Measurements from ENCODE around the gene CACNA1I. TPM values are rescaled to one million over a fixed set of nuclear protein-coding genes. Genes with fewer than 3 reads are reported as not detected.

CACNA1I gene
- total and polyA plus RNA-seq, 4 donors: 0.16 to 0.33 TPM; not detected in 2

- H3K27me3 ChIP-seq (ENCODE audit: control insufficient read depth in 1 of 2, insufficient read depth in 2 of 2, low read length in 1 of 2): no peaks in the 10 kb centered on the region
- 85% methylated on average over 18 of the region's 18 CpGs for WGBS, 2 donors
Observed at GRCh38 chr22:39681038-39681861, 110.7 kb downstream of the CACNA1I start.

GRCh38 chr22:39682994-39683393, 112.4 kb downstream of the CACNA1I start:
- Histone ChIP-seq H3K9me3 (ENCODE audit: control insufficient read depth, low read length) (no peaks in the 10 kb centered on the region), H3K4me1 (ENCODE audit: control insufficient read depth in 1 of 2, insufficient read depth in 2 of 2, low read length in 2 of 2) (no peaks in the 10 kb centered on the region), H3K4me3 (ENCODE audit: low read length in 2 of 2) (no peak overlapping the region), H3K27ac (ENCODE audit: low read depth in 1 of 2, low read length in 2 of 2) (no peak overlapping the region), H3K36me3 (ENCODE audit: control insufficient read depth in 1 of 2, insufficient read depth in 2 of 2, low read length in 1 of 2) (no peaks in the 10 kb centered on the region), H3K27me3 (ENCODE audit: control insufficient read depth in 1 of 2, insufficient read depth in 2 of 2, low read length in 1 of 2) (no peaks in the 10 kb centered on the region)
- no peak for ATAC-seq (ENCODE audit: low FRiP score)
- intact Hi-C loops (cut with DNase I): no loop called here
- WGBS, 2 donors: 84 to 90% methylated on average over 4 of the region's 4 CpGs
- DNase-seq: no peak

More at GRCh38 chr22:39681038-39681861, 110.7 kb downstream of the CACNA1I start:
- Histone ChIP-seq H3K27ac (ENCODE audit: low read depth in 1 of 2, low read length in 2 of 2) (no peak overlapping the region), H3K4me1 (ENCODE audit: control insufficient read depth in 1 of 2, insufficient read depth in 2 of 2, low read length in 2 of 2) (no peaks in the 10 kb centered on the region), H3K9me3 (ENCODE audit: control insufficient read depth, low read length) (no peaks in the 10 kb centered on the region), H3K4me3 (ENCODE audit: low read length in 2 of 2) (no peak overlapping the region), H3K36me3 (ENCODE audit: control insufficient read depth in 1 of 2, insufficient read depth in 2 of 2, low read length in 1 of 2) (no peaks in the 10 kb centered on the region)
- ATAC-seq (ENCODE audit: low FRiP score) (no peak), DNase-seq (no peak)
- intact Hi-C loops (cut with DNase I): no loop called here

- H3K27ac ChIP-seq (ENCODE audit: low read depth in 1 of 2, low read length in 2 of 2): no peak overlapping the region
- DNase-seq (no peak), ATAC-seq (ENCODE audit: low FRiP score) (no peak)
- no peaks in the 10 kb centered on the region for H3K27me3 ChIP-seq (ENCODE audit: control insufficient read depth in 1 of 2, insufficient read depth in 2 of 2, low read length in 1 of 2)
- H3K4me3 ChIP-seq (ENCODE audit: low read length in 2 of 2): no peak overlapping the region
- intact Hi-C loops (cut with DNase I): no loop called here
- WGBS, 2 donors: 92 to 95% methylated on average over 5 of the region's 5 CpGs
- no peaks in the 10 kb centered on the region for H3K4me1 ChIP-seq (ENCODE audit: control insufficient read depth in 1 of 2, insufficient read depth in 2 of 2, low read length in 2 of 2)
- no peaks in the 10 kb centered on the region for H3K36me3 ChIP-seq (ENCODE audit: control insufficient read depth in 1 of 2, insufficient read depth in 2 of 2, low read length in 1 of 2)
- H3K9me3 ChIP-seq (ENCODE audit: control insufficient read depth, low read length): no peaks in the 10 kb centered on the region
Observed at GRCh38 chr22:39683639-39684038, 113.1 kb downstream of the CACNA1I start.

- no peaks in the 10 kb centered on the region for H3K4me1 ChIP-seq (ENCODE audit: control insufficient read depth in 1 of 2, insufficient read depth in 2 of 2, low read length in 2 of 2)
- no peak overlapping the region for H3K27ac ChIP-seq (ENCODE audit: low read depth in 1 of 2, low read length in 2 of 2)
- no peaks in the 10 kb centered on the region for H3K27me3 ChIP-seq (ENCODE audit: control insufficient read depth in 1 of 2, insufficient read depth in 2 of 2, low read length in 1 of 2)
- intact Hi-C loops (cut with DNase I): no loop called here
- no peaks in the 10 kb centered on the region for H3K9me3 ChIP-seq (ENCODE audit: control insufficient read depth, low read length)
- DNase-seq (no peak), ATAC-seq (ENCODE audit: low FRiP score) (no peak)
- no peak overlapping the region for H3K4me3 ChIP-seq (ENCODE audit: low read length in 2 of 2)
- no peaks in the 10 kb centered on the region for H3K36me3 ChIP-seq (ENCODE audit: control insufficient read depth in 1 of 2, insufficient read depth in 2 of 2, low read length in 1 of 2)
- WGBS, 2 donors: 59 to 71% methylated on average over 11 to 12 of the region's 12 CpGs
Observed at GRCh38 chr22:39684702-39685281, 114.2 kb downstream of the CACNA1I start.

GRCh38 chr22:39685336-39686177, 115.0 kb downstream of the CACNA1I start:
- Histone ChIP-seq H3K27ac (ENCODE audit: low read depth in 1 of 2, low read length in 2 of 2) (no peak overlapping the region), H3K9me3 (ENCODE audit: control insufficient read depth, low read length) (no peaks in the 10 kb centered on the region), H3K4me3 (ENCODE audit: low read length in 2 of 2) (no peak overlapping the region), H3K27me3 (ENCODE audit: control insufficient read depth in 1 of 2, insufficient read depth in 2 of 2, low read length in 1 of 2) (no peaks in the 10 kb centered on the region), H3K4me1 (ENCODE audit: control insufficient read depth in 1 of 2, insufficient read depth in 2 of 2, low read length in 2 of 2) (no peaks in the 10 kb centered on the region), H3K36me3 (ENCODE audit: control insufficient read depth in 1 of 2, insufficient read depth in 2 of 2, low read length in 1 of 2) (no peaks in the 10 kb centered on the region)
- 6 to 7% methylated on average over 63 to 77 of the region's 77 CpGs for WGBS, 2 donors
- DNase-seq (no peak), ATAC-seq (ENCODE audit: low FRiP score) (no peak)
- intact Hi-C loops (cut with DNase I): no loop called here

- Histone ChIP-seq H3K4me1 (ENCODE audit: control insufficient read depth in 1 of 2, insufficient read depth in 2 of 2, low read length in 2 of 2) (no peaks in the 10 kb centered on the region), H3K27me3 (ENCODE audit: control insufficient read depth in 1 of 2, insufficient read depth in 2 of 2, low read length in 1 of 2) (no peaks in the 10 kb centered on the region), H3K27ac (ENCODE audit: low read depth in 1 of 2, low read length in 2 of 2) (no peak overlapping the region), H3K4me3 (ENCODE audit: low read length in 2 of 2) (no peak overlapping the region), H3K36me3 (ENCODE audit: control insufficient read depth in 1 of 2, insufficient read depth in 2 of 2, low read length in 1 of 2) (no peaks in the 10 kb centered on the region), H3K9me3 (ENCODE audit: control insufficient read depth, low read length) (no peaks in the 10 kb centered on the region)
- no peak for DNase-seq
- intact Hi-C loops (cut with DNase I): no loop called here
- ATAC-seq (ENCODE audit: low FRiP score): no peak
- 38 to 42% methylated on average over 31 to 39 of the region's 39 CpGs for WGBS, 2 donors
Observed at GRCh38 chr22:39686178-39686620, 115.6 kb downstream of the CACNA1I start.

- Histone ChIP-seq H3K4me1 (ENCODE audit: control insufficient read depth in 1 of 2, insufficient read depth in 2 of 2, low read length in 2 of 2) (no peaks in the 10 kb centered on the region), H3K27me3 (ENCODE audit: control insufficient read depth in 1 of 2, insufficient read depth in 2 of 2, low read length in 1 of 2) (no peaks in the 10 kb centered on the region), H3K4me3 (ENCODE audit: low read length in 2 of 2) (no peak overlapping the region), H3K9me3 (ENCODE audit: control insufficient read depth, low read length) (no peaks in the 10 kb centered on the region), H3K27ac (ENCODE audit: low read depth in 1 of 2, low read length in 2 of 2) (no peak overlapping the region), H3K36me3 (ENCODE audit: control insufficient read depth in 1 of 2, insufficient read depth in 2 of 2, low read length in 1 of 2) (no peaks in the 10 kb centered on the region)
- intact Hi-C loops (cut with DNase I): no loop called here
- no peak for ATAC-seq (ENCODE audit: low FRiP score)
- WGBS, 2 donors: 88 to 90% methylated on average over 16 to 17 of the region's 17 CpGs
- no peak for DNase-seq
Observed at GRCh38 chr22:39686776-39687525, 116.4 kb downstream of the CACNA1I start.

GRCh38 chr22:39688186-39688785, 117.7 kb downstream of the CACNA1I start:
- WGBS, 2 donors: 83% methylated on average over 13 of the region's 13 CpGs

More at GRCh38 chr22:39688186-39688785, 117.7 kb downstream of the CACNA1I start:
- no peaks in the 10 kb centered on the region for H3K9me3 ChIP-seq (ENCODE audit: control insufficient read depth, low read length)
- H3K27me3 ChIP-seq (ENCODE audit: control insufficient read depth in 1 of 2, insufficient read depth in 2 of 2, low read length in 1 of 2): no peaks in the 10 kb centered on the region
- ATAC-seq (ENCODE audit: low FRiP score) (no peak), DNase-seq (no peak)
- intact Hi-C loops (cut with DNase I): no loop called here
- H3K27ac ChIP-seq (ENCODE audit: low read depth in 1 of 2, low read length in 2 of 2): no peak overlapping the region
- H3K4me1 ChIP-seq (ENCODE audit: control insufficient read depth in 1 of 2, insufficient read depth in 2 of 2, low read length in 2 of 2): no peaks in the 10 kb centered on the region
- no peak overlapping the region for H3K4me3 ChIP-seq (ENCODE audit: low read length in 2 of 2)
- H3K36me3 ChIP-seq (ENCODE audit: control insufficient read depth in 1 of 2, insufficient read depth in 2 of 2, low read length in 1 of 2): no peaks in the 10 kb centered on the region
